ENCODE results near the gene MTMR3. TPM values are rescaled to one million over a fixed set of nuclear protein-coding genes. Genes with fewer than 3 reads are reported as not detected.

MTMR3 gene
- total RNA-seq, 4 donors from 2014 or later, result 52.8 to 101 (median 69.1) TPM

GRCh38 chr22:30064172-30064571 is 181.2 kb downstream of the MTMR3 start:
- TF ChIP-seq, protein P1, sequence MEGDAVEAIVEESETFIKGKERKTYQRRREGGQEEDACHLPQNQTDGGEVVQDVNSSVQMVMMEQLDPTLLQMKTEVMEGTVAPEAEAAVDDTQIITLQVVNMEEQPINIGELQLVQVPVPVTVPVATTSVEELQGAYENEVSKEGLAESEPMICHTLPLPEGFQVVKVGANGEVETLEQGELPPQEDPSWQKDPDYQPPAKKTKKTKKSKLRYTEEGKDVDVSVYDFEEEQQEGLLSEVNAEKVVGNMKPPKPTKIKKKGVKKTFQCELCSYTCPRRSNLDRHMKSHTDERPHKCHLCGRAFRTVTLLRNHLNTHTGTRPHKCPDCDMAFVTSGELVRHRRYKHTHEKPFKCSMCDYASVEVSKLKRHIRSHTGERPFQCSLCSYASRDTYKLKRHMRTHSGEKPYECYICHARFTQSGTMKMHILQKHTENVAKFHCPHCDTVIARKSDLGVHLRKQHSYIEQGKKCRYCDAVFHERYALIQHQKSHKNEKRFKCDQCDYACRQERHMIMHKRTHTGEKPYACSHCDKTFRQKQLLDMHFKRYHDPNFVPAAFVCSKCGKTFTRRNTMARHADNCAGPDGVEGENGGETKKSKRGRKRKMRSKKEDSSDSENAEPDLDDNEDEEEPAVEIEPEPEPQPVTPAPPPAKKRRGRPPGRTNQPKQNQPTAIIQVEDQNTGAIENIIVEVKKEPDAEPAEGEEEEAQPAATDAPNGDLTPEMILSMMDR (IDR thresholded peaks at IDR 0.05), result no peak
- no peak for TF ChIP-seq POLR2A (IDR thresholded peaks at IDR 0.05)
- H3K36me3 ChIP-seq, result no peaks in the 10 kb centered on the region
- intact Hi-C loops (cut with DNase I), result no loop called here
- H3K27ac ChIP-seq, result no peak overlapping the region
- no peak overlapping the region for H3K4me3 ChIP-seq (replicated peaks in 1 of 3)
- H3K4me1 ChIP-seq, result no peaks in the 10 kb centered on the region
- DNase-seq, result no peak
- no peaks in the 10 kb centered on the region for H3K27me3 ChIP-seq
- no peaks in the 10 kb centered on the region for H3K9me3 ChIP-seq

DNA sequence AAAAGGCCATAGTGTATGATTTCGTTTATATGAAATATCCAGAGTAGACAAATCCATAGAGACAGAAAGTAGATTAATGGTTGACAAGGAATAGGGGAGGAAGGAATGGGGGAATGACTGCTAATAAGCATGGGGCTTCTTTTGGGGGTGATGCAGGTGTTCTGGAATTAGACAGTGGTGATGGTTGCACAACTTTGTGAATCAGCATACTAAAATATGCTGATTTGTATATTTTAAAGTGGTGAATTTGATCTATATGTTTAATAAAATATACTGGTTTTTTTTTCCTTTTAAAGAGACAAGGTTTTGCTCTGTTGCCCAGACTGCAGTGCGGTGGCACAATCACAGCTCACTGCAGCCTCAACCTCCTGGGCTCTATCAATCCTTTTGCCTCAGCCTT is 190.8 kb downstream of the MTMR3 start:
- peaks cover 9 to 15% of the 10 kb centered on the region in 2 donors for H3K4me1 ChIP-seq
- H3K36me3 ChIP-seq, result no peaks in the 10 kb centered on the region
- no peak for DNase-seq
- H3K27me3 ChIP-seq, result no peaks in the 10 kb centered on the region
- no peak overlapping the region for H3K27ac ChIP-seq
- TF ChIP-seq, protein P1 (IDR thresholded peaks at IDR 0.05), result no peak
- no peak for TF ChIP-seq POLR2A (IDR thresholded peaks at IDR 0.05)
- 79 to 81% methylated on average over 2 of the region's 2 CpGs for WGBS, 2 donors
- H3K9me3 ChIP-seq, result no peaks in the 10 kb centered on the region
- H3K4me3 ChIP-seq (replicated peaks in 1 of 3), result no peak overlapping the region
- intact Hi-C loops (cut with DNase I), result no loop called here

DNA sequence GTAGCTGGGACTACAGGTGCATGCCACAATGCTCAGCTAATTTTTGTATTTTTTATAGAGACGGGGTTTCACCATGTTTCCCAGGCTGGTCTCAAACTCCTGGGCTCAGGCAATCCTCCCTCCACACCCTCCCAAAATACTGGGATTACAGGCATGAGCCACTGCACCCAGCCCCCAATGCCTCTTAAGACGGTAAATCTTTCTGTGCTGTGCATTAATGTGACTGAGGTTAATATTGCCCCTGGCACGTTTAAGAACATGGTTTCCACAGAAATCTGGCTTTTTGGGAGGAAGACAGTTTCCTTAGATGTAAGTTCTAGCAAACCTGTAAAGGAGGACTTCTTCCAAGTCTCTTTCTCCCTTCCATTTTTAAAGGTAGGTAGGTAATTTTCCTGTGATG is 191.2 kb downstream of the MTMR3 start:
- Histone ChIP-seq H3K36me3 (no peaks in the 10 kb centered on the region), H3K27ac (no peak overlapping the region), H3K9me3 (no peaks in the 10 kb centered on the region), H3K4me3 (replicated peaks in 1 of 3) (no peak overlapping the region), H3K4me1 (peaks cover 10 to 19% of the 10 kb centered on the region in 2 donors), H3K27me3 (no peaks in the 10 kb centered on the region)
- DNase-seq, result no peak
- WGBS, 2 donors, result 65 to 75% methylated on average over 3 of the region's 3 CpGs
- intact Hi-C loops (cut with DNase I), result no loop called here
- no peak for TF ChIP-seq POLR2A (IDR thresholded peaks at IDR 0.05)
- TF ChIP-seq, protein P1 (IDR thresholded peaks at IDR 0.05), result no peak

DNA sequence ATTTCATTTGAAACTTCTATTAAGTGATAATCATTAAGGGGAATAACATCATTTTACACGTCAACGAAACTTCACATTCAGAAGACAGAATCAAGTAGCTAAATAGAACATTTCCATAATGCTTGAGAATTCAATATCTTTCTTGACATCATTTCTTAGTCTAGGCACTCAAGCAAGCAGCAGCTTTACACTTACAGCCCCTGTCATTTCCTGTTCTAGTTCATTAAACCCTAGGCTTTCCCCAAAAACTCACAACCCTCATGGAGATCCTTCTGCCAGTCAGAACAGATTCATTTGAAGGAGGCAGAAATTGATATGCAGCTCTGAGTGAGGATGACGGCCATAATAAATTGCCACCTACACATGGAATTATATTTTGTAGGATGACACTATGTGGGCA is 192.0 kb downstream of the MTMR3 start:
- Histone ChIP-seq H3K4me1 (peaks cover 11 to 28% of the 10 kb centered on the region in 2 donors), H3K27me3 (no peaks in the 10 kb centered on the region), H3K9me3 (no peaks in the 10 kb centered on the region), H3K4me3 (replicated peaks in 1 of 3) (no peak overlapping the region), H3K27ac (no peak overlapping the region), H3K36me3 (no peaks in the 10 kb centered on the region)
- no peak for DNase-seq
- 89 to 94% methylated on average over 3 of the region's 3 CpGs for WGBS, 2 donors
- no peak for TF ChIP-seq POLR2A (IDR thresholded peaks at IDR 0.05)
- TF ChIP-seq, protein P1 (IDR thresholded peaks at IDR 0.05), result no peak
- intact Hi-C loops (cut with DNase I), result no loop called here

DNA sequence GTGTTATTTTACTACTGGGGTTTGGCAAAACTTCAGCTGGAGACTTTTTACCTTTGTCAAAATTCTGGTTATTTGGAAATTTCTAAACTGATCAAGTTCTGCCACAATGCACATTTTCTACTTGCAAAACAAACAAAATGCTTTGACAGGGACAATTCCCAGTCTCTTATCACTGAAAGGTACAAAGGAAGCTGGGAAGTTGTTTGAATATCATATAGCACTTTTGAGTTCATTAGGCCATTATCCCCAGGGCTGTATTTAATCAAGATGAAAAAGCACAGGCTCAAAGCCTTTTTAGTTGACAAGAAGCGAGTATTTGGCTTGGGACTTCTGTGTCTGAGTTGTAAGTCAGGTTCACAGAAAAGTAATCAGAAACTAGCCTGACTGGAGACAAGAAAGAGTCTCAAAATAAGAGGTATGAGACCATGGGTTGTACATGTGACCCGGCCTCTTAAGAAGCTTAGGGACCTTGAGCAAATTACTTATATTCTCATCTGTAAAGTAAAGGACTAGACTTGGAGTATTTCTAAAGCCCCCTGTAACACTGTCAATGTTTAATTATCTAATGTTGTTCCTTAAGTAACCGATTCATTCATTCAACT is 194.4 kb downstream of the MTMR3 start:
- Histone ChIP-seq H3K4me1 (peaks cover 15 to 31% of the 10 kb centered on the region in 2 donors), H3K9me3 (no peaks in the 10 kb centered on the region), H3K27ac (peak overlapping the region; percentile 47 to 84 (median 55)), H3K4me3 (replicated peaks in 1 of 3) (no peak overlapping the region), H3K36me3 (no peaks in the 10 kb centered on the region), H3K27me3 (no peaks in the 10 kb centered on the region)
- TF ChIP-seq POLR2A (IDR thresholded peaks at IDR 0.05), result no peak
- TF ChIP-seq, protein P1 (IDR thresholded peaks at IDR 0.05), result no peak
- DNase-seq, result no peak
- 54 to 65% methylated on average over 3 of the region's 3 CpGs for WGBS, 2 donors
- intact Hi-C loops (cut with DNase I), result no loop called here
